Bronchus fibroblast of lung (primary cell): ENCODE data around the gene CNTN5. TPM values are rescaled to one million over a fixed set of nuclear protein-coding genes. Genes with fewer than 3 reads are reported as not detected.

ENCODE experiments used
- total RNA-seq: library from RNA; depleted of rRNA; stranded (reverse); fragments of >200 nt; gene quantifications from 2 replicates; pipeline ENCODE4 v1.2.3, GENCODE V29; 2015

Gene CNTN5
- not detected in 2 replicates for total RNA-seq

DNA sequence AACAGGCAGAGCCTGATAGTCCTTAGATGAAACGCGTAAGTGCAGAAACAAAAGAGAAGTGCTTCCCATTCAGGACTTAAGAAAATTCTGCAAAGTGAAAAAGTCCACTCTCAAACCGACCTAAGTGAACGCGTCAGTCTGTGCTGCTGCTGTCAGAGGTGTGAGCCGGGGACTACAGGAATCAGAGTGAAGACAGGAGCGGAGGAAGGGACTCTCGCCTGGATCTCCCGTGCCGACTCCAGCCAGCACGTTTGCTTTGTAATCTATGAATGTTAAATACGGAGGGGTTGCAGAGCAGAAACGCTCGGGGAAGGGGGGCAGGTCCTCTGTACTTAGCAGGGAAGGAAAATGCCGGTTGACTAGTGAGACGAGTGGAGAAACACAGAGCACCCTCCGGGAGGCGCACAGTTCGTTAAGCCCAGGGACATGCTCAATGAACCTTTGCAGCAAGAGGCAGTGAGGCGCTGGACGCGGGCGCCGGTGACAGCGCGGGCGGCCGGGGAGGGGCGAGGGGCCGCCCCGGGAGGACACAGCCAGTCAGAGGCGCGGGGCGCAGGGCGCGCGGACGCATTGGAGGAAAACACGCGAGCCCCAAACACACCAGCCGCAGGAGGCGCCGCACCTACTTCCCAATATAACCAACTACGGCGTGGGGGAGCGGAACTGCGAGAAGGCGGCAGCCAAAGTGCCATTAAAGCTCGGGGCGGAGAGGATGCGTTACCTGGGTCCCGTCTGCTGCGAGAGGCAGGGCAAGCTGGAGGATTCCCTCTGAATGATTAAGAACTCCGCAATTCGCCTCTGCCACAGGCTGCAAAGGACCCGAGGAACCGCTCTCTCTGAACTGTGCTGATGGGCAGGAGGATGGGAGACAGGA is at the start of gene CNTN5:
Gene CNTN5, plus strand, starts transcription at position 598 of the 874 bp plus-strand sequence.

